H9 (cell line): ENCODE data around the gene ZNRF3. TPM values are rescaled to one million over a fixed set of nuclear protein-coding genes. Genes with fewer than 3 reads are reported as not detected.

Experiments
- DNase-seq: peaks from one replicate; pipeline ENCODE4 v3.0.0-alpha.2; 2017
- H2AFZ ChIP-seq: one replicate; pipeline ENCODE4 v1.6.1; 2013; ENCODE audit warnings: mild to moderate bottlenecking, low read length, control low read depth, moderate library complexity
- H2AK5ac ChIP-seq: 2 replicates; pipeline ENCODE4 v1.6.1; 2013; ENCODE audit warnings: low read length, control low read depth, mixed read lengths; ENCODE audit not compliant: insufficient read length
- H2BK120ac ChIP-seq: one replicate; pipeline ENCODE4 v1.6.1; 2013; ENCODE audit warnings: low read depth, mild to moderate bottlenecking, low read length, control low read depth, inconsistent platforms; ENCODE audit not compliant: poor library complexity, severe bottlenecking
- H2BK12ac ChIP-seq: 2 replicates; pipeline ENCODE4 v1.6.1; 2013; ENCODE audit warnings: low read length, control low read depth, mixed read lengths, low read depth; ENCODE audit not compliant: insufficient read length
- H2BK15ac ChIP-seq: 2 replicates; pipeline ENCODE4 v1.6.1; 2013; ENCODE audit warnings: low read depth, low read length, control low read depth
- H2BK20ac ChIP-seq: one replicate; pipeline ENCODE4 v1.6.1; 2013; ENCODE audit warnings: low read depth, mild to moderate bottlenecking, low read length, control low read depth, inconsistent platforms; ENCODE audit not compliant: poor library complexity, severe bottlenecking
- H2BK5ac ChIP-seq: 2 replicates; pipeline ENCODE4 v1.6.1; 2013; ENCODE audit warnings: low read length, control low read depth, mixed read lengths; ENCODE audit not compliant: insufficient read length
- H3K14ac ChIP-seq: 2 replicates; pipeline ENCODE4 v1.6.1; 2013; ENCODE audit warnings: low read length, control low read depth; ENCODE audit not compliant: insufficient read depth
- H3K18ac ChIP-seq: 2 replicates; pipeline ENCODE4 v1.6.1; 2013; ENCODE audit warnings: low read depth, mild to moderate bottlenecking, mixed read lengths, low read length, control low read depth; ENCODE audit not compliant: insufficient read length
- H3K23ac ChIP-seq: 2 replicates; pipeline ENCODE4 v1.6.1; 2013; ENCODE audit warnings: low read length, control low read depth, mixed read lengths, low read depth; ENCODE audit not compliant: insufficient read length
- H3K23me2 ChIP-seq: 2 replicates; pipeline ENCODE4 v1.6.1; 2013; ENCODE audit warnings: low read depth, mild to moderate bottlenecking, mixed read lengths, low read length, control low read depth; ENCODE audit not compliant: insufficient read length, poor library complexity, severe bottlenecking
- H3K27ac ChIP-seq: 2 replicates; pipeline ENCODE4 v1.5.1; 2013; ENCODE audit warnings: low read length, control low read depth, mixed read lengths, low read depth; ENCODE audit not compliant: insufficient read length
- H3K27me3 ChIP-seq: 2 replicates; pipeline ENCODE4 v1.6.1; 2013; ENCODE audit warnings: low read length, control low read depth, inconsistent platforms; ENCODE audit not compliant: insufficient read depth
- H3K4ac ChIP-seq: 2 replicates; pipeline ENCODE4 v1.6.1; 2013; ENCODE audit warnings: low read depth, mild to moderate bottlenecking, control low read depth, inconsistent platforms, low read length, moderate library complexity
- H3K4me1 ChIP-seq: 2 replicates; pipeline ENCODE4 v1.6.1; 2013; ENCODE audit warnings: low read length, control low read depth, inconsistent platforms; ENCODE audit not compliant: insufficient read depth
- H3K4me2 ChIP-seq: 2 replicates; pipeline ENCODE4 v1.6.1; 2013; ENCODE audit warnings: low read length, control low read depth, mixed read lengths; ENCODE audit not compliant: insufficient read length, insufficient read depth
- H3K56ac ChIP-seq: 2 replicates; pipeline ENCODE4 v1.6.1; 2013; ENCODE audit warnings: low read depth, mild to moderate bottlenecking, mixed read lengths, low read length, control low read depth; ENCODE audit not compliant: insufficient read length
- H3K79me1 ChIP-seq: 2 replicates; pipeline ENCODE4 v1.6.1; 2013; ENCODE audit warnings: low read depth, mild to moderate bottlenecking, moderate library complexity, low read length, control low read depth, inconsistent platforms; ENCODE audit not compliant: insufficient read depth, poor library complexity, severe bottlenecking
- H3K79me2 ChIP-seq: 2 replicates; pipeline ENCODE4 v1.6.1; 2013; ENCODE audit warnings: low read length, control low read depth, inconsistent platforms; ENCODE audit not compliant: insufficient read depth
- H3K9ac ChIP-seq: 2 replicates; pipeline ENCODE4 v1.6.1; 2013; ENCODE audit warnings: low read length, control low read depth, mixed read lengths; ENCODE audit not compliant: insufficient read length; ENCODE audit errors: extremely low read depth
- H3K9me3 ChIP-seq: one replicate; pipeline ENCODE4 v1.6.1; 2013; ENCODE audit warnings: low read depth, low read length, inconsistent platforms; ENCODE audit not compliant: control insufficient read depth
- H3T11ph ChIP-seq: one replicate; pipeline ENCODE4 v1.6.1; 2013; ENCODE audit warnings: mild to moderate bottlenecking, low read length, control low read depth, inconsistent platforms
- H4K20me1 ChIP-seq: one replicate; pipeline ENCODE4 v1.6.1; 2013; ENCODE audit not compliant: control insufficient read depth, insufficient read length, insufficient read depth
- H4K5ac ChIP-seq: 2 replicates; pipeline ENCODE4 v1.6.1; 2013; ENCODE audit warnings: low read depth, mild to moderate bottlenecking, mixed read lengths, low read length, control low read depth; ENCODE audit not compliant: insufficient read length
- H4K8ac ChIP-seq: replicated peaks from 2 replicates; pipeline ENCODE4 v1.6.1; 2013; ENCODE audit warnings: low read length, control low read depth, mixed read lengths, low read depth; ENCODE audit not compliant: insufficient read length
- H4K91ac ChIP-seq: 2 replicates; pipeline ENCODE4 v1.6.1; 2013; ENCODE audit warnings: low read depth, mild to moderate bottlenecking, moderate library complexity, mixed read lengths, low read length, control low read depth; ENCODE audit not compliant: insufficient read length
- H3K27ac Mint-ChIP-seq, 3 experiments: 2 replicates in 2 of 3; 3 replicates in 1 of 3; pipeline ENCODE4 v1.8.0; 2020 to 2021; ENCODE audit warnings: mixed read lengths in 3 of 3, mild to moderate bottlenecking in 1 of 3, moderate library complexity in 1 of 3
- H3K27me3 Mint-ChIP-seq: 2 replicates; pipeline ENCODE4 v1.8.0; 2021; ENCODE audit warnings: low read depth, mild to moderate bottlenecking, moderate library complexity, mixed read lengths
- H3K36me3 Mint-ChIP-seq, 3 experiments: 2 replicates in 2 of 3; 3 replicates in 1 of 3; pipeline ENCODE4 v1.8.0; 2020 to 2021; ENCODE audit warnings: low read depth in 3 of 3, mixed read lengths in 3 of 3; ENCODE audit not compliant: insufficient read depth in 1 of 3
- H3K4me1 Mint-ChIP-seq, 2 experiments: 2 replicates each; pipeline ENCODE4 v1.8.0; 2020; ENCODE audit warnings: mixed read lengths in 2 of 2
- H3K4me3 Mint-ChIP-seq, 2 experiments: 2 replicates in 1 of 2; 3 replicates in 1 of 2; pipeline ENCODE4 v1.8.0; 2020 to 2021; ENCODE audit warnings: mild to moderate bottlenecking in 2 of 2, mixed read lengths in 2 of 2, moderate library complexity in 1 of 2
- H3K9me3 Mint-ChIP-seq, 2 experiments: 2 replicates in 1 of 2; 3 replicates in 1 of 2; pipeline ENCODE4 v1.8.0; 2020; ENCODE audit warnings: mild to moderate bottlenecking in 2 of 2, mixed read lengths in 2 of 2, moderate library complexity in 1 of 2
- WGBS: extraction: QIAGEN DNeasy Blood & Tissue Kit; methylation state at CpG from one replicate; pipeline ENCODE4 v1.1.7; 2013; ENCODE audit warnings: missing lambda C conversion rate, low lambda C conversion rate, mixed read lengths; ENCODE audit not compliant: insufficient read length; ENCODE audit errors: extremely low coverage; 5-methylcytosine and 5-hydroxymethylcytosine counted together
- total RNA-seq: library from RNA; stranded (reverse); gene quantifications from 2 replicates; pipeline ENCODE4 v1.2.1, GENCODE V29; 2021
- TF ChIP-seq, protein P1 (sequence below): fragments of 200-600 bp; sonication (generic); conservative IDR thresholded peaks from 3 replicates; pipeline ENCODE4 v1.8.0; 2021; ENCODE audit warnings: antibody characterized with exemption, mild to moderate bottlenecking

Gene ZNRF3
- total RNA-seq, 1 experiment from 2014 or later: 20.6 TPM

DNA sequence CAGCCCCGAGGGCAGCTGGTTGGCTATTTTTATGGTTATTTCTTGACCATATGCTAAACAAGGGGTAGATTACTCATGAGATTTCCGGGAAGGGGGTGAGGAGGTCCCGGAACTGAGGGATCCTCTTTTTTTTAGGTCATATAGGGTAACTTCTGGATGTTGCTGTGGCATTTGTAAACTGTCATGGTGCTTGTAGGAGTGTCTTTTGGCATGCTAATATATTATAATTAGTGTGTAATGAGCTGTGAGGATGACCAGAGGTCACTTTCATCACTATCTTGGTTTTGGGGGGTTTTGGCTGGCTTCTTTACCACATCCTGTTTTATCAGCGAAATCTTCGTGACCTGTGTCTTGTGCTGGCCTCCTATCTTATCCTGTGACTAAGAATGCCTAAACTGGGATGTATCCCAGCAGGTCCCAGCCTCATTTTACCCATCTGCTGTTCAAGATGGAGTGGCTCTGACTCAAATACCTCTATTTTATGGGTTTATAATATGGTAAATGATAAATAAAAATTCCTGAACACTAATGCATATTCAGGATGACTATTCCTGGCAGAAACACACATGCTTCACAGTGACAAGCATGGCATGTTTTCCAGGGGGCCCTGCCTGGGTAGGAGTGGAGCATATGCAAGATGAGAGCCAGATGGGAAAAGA lies 200.7 kb downstream of the ZNRF3 start:
- no peak for DNase-seq
- Histone ChIP-seq H4K8ac (no peak overlapping the region), H2BK120ac (no peak overlapping the region), H3K9me3 (no peaks in the 10 kb centered on the region), H3K56ac (no peak overlapping the region), H3K79me1 (no peaks in the 10 kb centered on the region), H2AFZ (no peak overlapping the region), H3K4me1 (peaks cover 6% of the 10 kb centered on the region), H4K20me1 (no peaks in the 10 kb centered on the region), H3K4me2 (no peak overlapping the region), H3K23ac (no peak overlapping the region), H4K91ac (no peak overlapping the region), H3K27me3 (no peaks in the 10 kb centered on the region), H2BK12ac (no peak overlapping the region), H3K27ac (no peak overlapping the region), H3K18ac (no peak overlapping the region), H2BK5ac (no peak overlapping the region), H3K23me2 (no peaks in the 10 kb centered on the region), H4K5ac (no peak overlapping the region), H2BK15ac (no peak overlapping the region), H3K14ac (no peak overlapping the region; the same call in 1 of the 2 replicates), H3K9ac (no peak overlapping the region), H3T11ph (no peak overlapping the region), H2BK20ac (no peak overlapping the region), H3K79me2 (no peaks in the 10 kb centered on the region), H3K4ac (no peak overlapping the region), H2AK5ac (no peak overlapping the region)
- Mint-ChIP-seq H3K36me3 (no peaks in the 10 kb centered on the region), H3K4me3 (no peak overlapping the region), H3K27ac (peak overlapping the region in 2 of 3 experiments; percentile 44 to 80; a peak in 4 of 7 replicates), H3K9me3 (no peaks in the 10 kb centered on the region), H3K27me3 (no peaks in the 10 kb centered on the region), H3K4me1 (peaks cover 23 to 27% of the 10 kb centered on the region in 2 experiments)
- WGBS: no CpG with 5 or more reads among the region's 5 CpGs
- TF ChIP-seq, protein P1, sequence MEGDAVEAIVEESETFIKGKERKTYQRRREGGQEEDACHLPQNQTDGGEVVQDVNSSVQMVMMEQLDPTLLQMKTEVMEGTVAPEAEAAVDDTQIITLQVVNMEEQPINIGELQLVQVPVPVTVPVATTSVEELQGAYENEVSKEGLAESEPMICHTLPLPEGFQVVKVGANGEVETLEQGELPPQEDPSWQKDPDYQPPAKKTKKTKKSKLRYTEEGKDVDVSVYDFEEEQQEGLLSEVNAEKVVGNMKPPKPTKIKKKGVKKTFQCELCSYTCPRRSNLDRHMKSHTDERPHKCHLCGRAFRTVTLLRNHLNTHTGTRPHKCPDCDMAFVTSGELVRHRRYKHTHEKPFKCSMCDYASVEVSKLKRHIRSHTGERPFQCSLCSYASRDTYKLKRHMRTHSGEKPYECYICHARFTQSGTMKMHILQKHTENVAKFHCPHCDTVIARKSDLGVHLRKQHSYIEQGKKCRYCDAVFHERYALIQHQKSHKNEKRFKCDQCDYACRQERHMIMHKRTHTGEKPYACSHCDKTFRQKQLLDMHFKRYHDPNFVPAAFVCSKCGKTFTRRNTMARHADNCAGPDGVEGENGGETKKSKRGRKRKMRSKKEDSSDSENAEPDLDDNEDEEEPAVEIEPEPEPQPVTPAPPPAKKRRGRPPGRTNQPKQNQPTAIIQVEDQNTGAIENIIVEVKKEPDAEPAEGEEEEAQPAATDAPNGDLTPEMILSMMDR: no peak
